Upper lobe of right lung (tissue), 1 donor: ENCODE measurements around the gene DLG2. TPM values are rescaled to one million over a fixed set of nuclear protein-coding genes. Genes with fewer than 3 reads are reported as not detected.
A peak's percentile ranks its signal among the peaks of the same experiment; 100 is the strongest.
"Not testable (repeated sequence)": the region's sequence is repeated elsewhere in the genome, so short reads cannot be mapped to it uniquely, and the experiment has no call there.

ENCODE experiments used
- ATAC-seq: fragments of 200-7000 bp; cut with Tn5 transposase; one replicate; pipeline ENCODE4 v1.9.1; 2020; ENCODE audit warnings: mild to moderate bottlenecking, moderate library complexity
- DNase-seq: peaks from one replicate; pipeline ENCODE4 v3.0.0-alpha.2; 2020
- H3K27ac ChIP-seq: fragments of 200-600 bp; one replicate; pipeline ENCODE4 v1.8.0; 2022
- H3K27me3 ChIP-seq: fragments of 200-600 bp; one replicate; pipeline ENCODE4 v1.8.0; 2022; ENCODE audit warnings: mild to moderate bottlenecking
- H3K36me3 ChIP-seq: fragments of 200-600 bp; one replicate; pipeline ENCODE4 v1.8.0; 2022
- H3K4me1 ChIP-seq: fragments of 200-600 bp; one replicate; pipeline ENCODE4 v1.8.0; 2022
- H3K4me3 ChIP-seq: fragments of 200-600 bp; one replicate; pipeline ENCODE4 v1.8.0; 2022; ENCODE audit warnings: mild to moderate bottlenecking
- H3K9me3 ChIP-seq: fragments of 200-600 bp; one replicate; pipeline ENCODE4 v1.8.0; 2022
- CTCF ChIP-seq: fragments of 200-600 bp; IDR thresholded peaks from one replicate; pipeline ENCODE4 v1.8.0; 2022; ENCODE audit warnings: antibody characterized with exemption
- intact Hi-C: fragments of 100-400 bp; cut with DNase I; formaldehyde crosslinking; loops from one replicate; pipeline ENCODE4 v1.11.0; 2022
- long read RNA-seq: library from polyadenylated mRNA; unstranded; transcript quantifications from one replicate; pipeline ENCODE4 v2.0.0, GENCODE V29; 2021
- total RNA-seq: library from RNA; stranded (reverse); fragmentation: NEBNext Ultra II Directional; extraction: Animal tissue kit (Norgen Biotek cat#: 25700); gene quantifications from one replicate; pipeline ENCODE4 v1.2.1, GENCODE V29; 2021
- donor health status: DM: no; HTN: yes; CAD: no; lungs with severe emphysema.

DLG2 gene
- total RNA-seq = 9.7 TPM
- long read RNA-seq, partial matches to known transcripts = 0 of 13 reads
- long read RNA-seq, other reads (novel, unspliced or antisense) = 13 of 13 reads

- ATAC-seq (peak; percentile 0), DNase-seq (no peak)
- peaks cover 12% of the 10 kb centered on the region for H3K4me1 ChIP-seq
- peak within 1 kb of the TSS; percentile 92 for H3K4me3 ChIP-seq
- intact Hi-C loops = no loop called here
- H3K36me3 ChIP-seq = peaks cover 20% of the 10 kb centered on the region
- no peaks in the 10 kb centered on the region for H3K27me3 ChIP-seq
- no peaks in the 10 kb centered on the region for H3K9me3 ChIP-seq
- TF ChIP-seq CTCF = no peak
- peak within 1 kb of the TSS; percentile 93 for H3K27ac ChIP-seq
Measured at GRCh38 chr11:85627332-85627997, at the start of gene DLG2. Gene DLG2, minus strand, starts transcription at chr11:85627344.

GRCh38 chr11:85673393-85673792, 46.2 kb upstream of the DLG2 start:
- Histone ChIP-seq H3K9me3 (no peaks in the 10 kb centered on the region), H3K4me1 (no peaks in the 10 kb centered on the region), H3K36me3 (no peaks in the 10 kb centered on the region), H3K27me3 (no peaks in the 10 kb centered on the region), H3K27ac (no peak overlapping the region), H3K4me3 (no peak overlapping the region)
- no peak for TF ChIP-seq CTCF
- DNase-seq = no peak
- intact Hi-C loops = no loop called here
- no peak for ATAC-seq

- intact Hi-C loops = no loop called here
- ATAC-seq = no peak
- Histone ChIP-seq H3K4me3 (no peak overlapping the region), H3K4me1 (no peaks in the 10 kb centered on the region), H3K27ac (no peak overlapping the region), H3K27me3 (no peaks in the 10 kb centered on the region), H3K36me3 (no peaks in the 10 kb centered on the region), H3K9me3 (no peaks in the 10 kb centered on the region)
- no peak for TF ChIP-seq CTCF
- DNase-seq = no peak
Measured at GRCh38 chr11:85672105-85672902, 45.2 kb upstream of the DLG2 start.

GRCh38 chr11:85670949-85671663, 44.0 kb upstream of the DLG2 start:
- H3K27me3 ChIP-seq, H3K9me3 ChIP-seq, H3K27ac ChIP-seq, H3K36me3 ChIP-seq, intact Hi-C loops, DNase-seq, H3K4me1 ChIP-seq, H3K4me3 ChIP-seq, ATAC-seq: not testable (repeated sequence)

GRCh38 chr11:85668157-85668556, 41.0 kb upstream of the DLG2 start:
- H3K4me1 ChIP-seq = no peaks in the 10 kb centered on the region
- DNase-seq (no peak), ATAC-seq (no peak)
- no peaks in the 10 kb centered on the region for H3K36me3 ChIP-seq
- TF ChIP-seq CTCF = no peak
- intact Hi-C loops = no loop called here
- H3K4me3 ChIP-seq = no peak overlapping the region
- no peak overlapping the region for H3K27ac ChIP-seq
- no peaks in the 10 kb centered on the region for H3K9me3 ChIP-seq
- no peaks in the 10 kb centered on the region for H3K27me3 ChIP-seq

GRCh38 chr11:85666687-85667086, 39.5 kb upstream of the DLG2 start:
- no peak overlapping the region for H3K4me3 ChIP-seq
- DNase-seq (no peak), ATAC-seq (no peak)
- intact Hi-C loops = no loop called here
- no peaks in the 10 kb centered on the region for H3K27me3 ChIP-seq
- H3K27ac ChIP-seq = no peak overlapping the region
- TF ChIP-seq CTCF = no peak
- no peaks in the 10 kb centered on the region for H3K9me3 ChIP-seq
- H3K36me3 ChIP-seq = peaks cover 13% of the 10 kb centered on the region
- peaks cover 13% of the 10 kb centered on the region for H3K4me1 ChIP-seq
